HepG2 (cell line): ENCODE data around the gene RPS6KA2.

Experiments
- FOXK1 ChIP-seq: sonication (generic); formaldehyde crosslinking; IDR thresholded peaks from 2 replicates; pipeline ENCODE4 v1.4.0; 2020; ENCODE audit warnings: low read depth, missing genetic modification reagents, borderline replicate concordance
- FOXM1 ChIP-seq: sonication (generic); formaldehyde crosslinking; IDR thresholded peaks from 2 replicates; pipeline ENCODE4 v1.5.0; 2020; ENCODE audit warnings: missing genetic modification reagents
- GATAD2A ChIP-seq: IDR thresholded peaks from 2 replicates; pipeline ENCODE4 v1.6.1; 2016
- NFYC ChIP-seq: IDR thresholded peaks from 2 replicates; pipeline ENCODE4 v1.6.1; 2016; ENCODE audit warnings: missing genetic modification reagents, missing compliant biosample characterization
- PHF8 ChIP-seq: sonication (generic); formaldehyde crosslinking; IDR thresholded peaks from 2 replicates; pipeline ENCODE4 v1.5.0; 2020; ENCODE audit warnings: missing genetic modification reagents
- RFX1 ChIP-seq: fragments of 450-650 bp; IDR thresholded peaks from 2 replicates; pipeline ENCODE4 v1.6.1; 2017
- ZNF34 ChIP-seq: sonication (generic); formaldehyde crosslinking; IDR thresholded peaks from 2 replicates; pipeline ENCODE4 v1.4.0; 2020; ENCODE audit warnings: mild to moderate bottlenecking, missing genetic modification reagents, borderline replicate concordance
- ZNF775 ChIP-seq: sonication (generic); formaldehyde crosslinking; IDR thresholded peaks from 2 replicates; pipeline ENCODE4 v1.4.0; 2020; ENCODE audit warnings: missing genetic modification reagents, mild to moderate bottlenecking, moderate library complexity, borderline replicate concordance
- TF ChIP-seq, protein P1 (sequence below): sonication (generic); formaldehyde crosslinking; IDR thresholded peaks from 2 replicates; pipeline ENCODE4 v1.5.0; 2020; ENCODE audit warnings: mild to moderate bottlenecking, missing genetic modification reagents, moderate library complexity
- TF ChIP-seq, protein P2 (sequence below): sonication (generic); formaldehyde crosslinking; IDR thresholded peaks from 2 replicates; pipeline ENCODE4 v1.8.0; 2022; ENCODE audit warnings: low read depth, missing genetic modification reagents
- TF ChIP-seq, protein P3 (sequence below): sonication (generic); formaldehyde crosslinking; IDR thresholded peaks from 2 replicates; pipeline ENCODE4 v1.4.0; 2020; ENCODE audit warnings: missing genetic modification reagents
- TF ChIP-seq, protein P4 (sequence below): sonication (generic); formaldehyde crosslinking; IDR thresholded peaks from 2 replicates; pipeline ENCODE4 v1.4.0; 2020; ENCODE audit warnings: missing genetic modification reagents
- TF ChIP-seq, protein P5 (sequence below): sonication (generic); formaldehyde crosslinking; IDR thresholded peaks from 2 replicates; pipeline ENCODE4 v1.5.0; 2020; ENCODE audit warnings: mild to moderate bottlenecking, missing genetic modification reagents

DNA sequence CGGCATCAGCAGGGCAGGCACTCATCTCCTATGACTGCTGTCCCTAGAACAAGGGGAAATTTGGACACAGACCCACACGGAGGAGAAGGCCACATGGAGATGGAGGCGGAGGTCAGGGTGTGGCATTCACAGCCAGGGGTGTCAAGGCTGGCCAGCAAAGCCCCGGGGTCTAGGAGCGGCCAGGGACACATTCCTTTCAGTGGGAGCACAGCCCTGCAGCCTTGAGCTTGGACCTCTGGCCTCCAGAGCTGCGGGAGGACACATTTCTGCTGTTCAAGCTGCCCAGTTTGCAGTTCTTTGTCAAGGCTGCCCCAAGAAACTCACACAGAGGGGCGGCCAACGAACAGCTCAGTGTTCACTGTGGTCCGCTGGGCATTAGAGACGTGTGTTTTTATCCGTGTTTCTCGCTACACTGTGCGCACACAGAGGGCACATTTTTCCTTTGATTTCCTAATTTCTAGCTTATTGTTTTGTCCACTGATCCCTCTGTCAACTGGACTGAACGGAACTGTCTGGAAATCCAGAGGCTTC lies 150.9 kb downstream of the RPS6KA2 start:
- TF ChIP-seq, protein P1, sequence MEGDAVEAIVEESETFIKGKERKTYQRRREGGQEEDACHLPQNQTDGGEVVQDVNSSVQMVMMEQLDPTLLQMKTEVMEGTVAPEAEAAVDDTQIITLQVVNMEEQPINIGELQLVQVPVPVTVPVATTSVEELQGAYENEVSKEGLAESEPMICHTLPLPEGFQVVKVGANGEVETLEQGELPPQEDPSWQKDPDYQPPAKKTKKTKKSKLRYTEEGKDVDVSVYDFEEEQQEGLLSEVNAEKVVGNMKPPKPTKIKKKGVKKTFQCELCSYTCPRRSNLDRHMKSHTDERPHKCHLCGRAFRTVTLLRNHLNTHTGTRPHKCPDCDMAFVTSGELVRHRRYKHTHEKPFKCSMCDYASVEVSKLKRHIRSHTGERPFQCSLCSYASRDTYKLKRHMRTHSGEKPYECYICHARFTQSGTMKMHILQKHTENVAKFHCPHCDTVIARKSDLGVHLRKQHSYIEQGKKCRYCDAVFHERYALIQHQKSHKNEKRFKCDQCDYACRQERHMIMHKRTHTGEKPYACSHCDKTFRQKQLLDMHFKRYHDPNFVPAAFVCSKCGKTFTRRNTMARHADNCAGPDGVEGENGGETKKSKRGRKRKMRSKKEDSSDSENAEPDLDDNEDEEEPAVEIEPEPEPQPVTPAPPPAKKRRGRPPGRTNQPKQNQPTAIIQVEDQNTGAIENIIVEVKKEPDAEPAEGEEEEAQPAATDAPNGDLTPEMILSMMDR, result no peak
- TF ChIP-seq ZNF34 (CRISPR knock-in tag), result no peak
- TF ChIP-seq, protein P2, sequence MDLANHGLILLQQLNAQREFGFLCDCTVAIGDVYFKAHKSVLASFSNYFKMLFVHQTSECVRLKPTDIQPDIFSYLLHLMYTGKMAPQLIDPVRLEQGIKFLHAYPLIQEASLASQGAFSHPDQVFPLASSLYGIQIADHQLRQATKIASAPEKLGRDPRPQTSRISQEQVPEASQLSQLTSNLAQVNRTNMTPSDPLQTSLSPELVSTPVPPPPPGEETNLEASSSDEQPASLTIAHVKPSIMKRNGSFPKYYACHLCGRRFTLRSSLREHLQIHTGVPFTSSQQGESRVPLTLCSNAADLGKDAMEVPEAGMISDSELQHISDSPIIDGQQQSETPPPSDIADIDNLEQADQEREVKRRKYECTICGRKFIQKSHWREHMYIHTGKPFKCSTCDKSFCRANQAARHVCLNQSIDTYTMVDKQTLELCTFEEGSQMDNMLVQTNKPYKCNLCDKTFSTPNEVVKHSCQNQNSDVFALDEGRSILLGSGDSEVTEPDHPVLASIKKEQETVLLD (CRISPR knock-in tag), result no peak
- TF ChIP-seq, protein P3, sequence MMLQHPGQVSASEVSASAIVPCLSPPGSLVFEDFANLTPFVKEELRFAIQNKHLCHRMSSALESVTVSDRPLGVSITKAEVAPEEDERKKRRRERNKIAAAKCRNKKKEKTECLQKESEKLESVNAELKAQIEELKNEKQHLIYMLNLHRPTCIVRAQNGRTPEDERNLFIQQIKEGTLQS (CRISPR knock-in tag), result no peak
- no peak for TF ChIP-seq ZNF775
- TF ChIP-seq, protein P4, sequence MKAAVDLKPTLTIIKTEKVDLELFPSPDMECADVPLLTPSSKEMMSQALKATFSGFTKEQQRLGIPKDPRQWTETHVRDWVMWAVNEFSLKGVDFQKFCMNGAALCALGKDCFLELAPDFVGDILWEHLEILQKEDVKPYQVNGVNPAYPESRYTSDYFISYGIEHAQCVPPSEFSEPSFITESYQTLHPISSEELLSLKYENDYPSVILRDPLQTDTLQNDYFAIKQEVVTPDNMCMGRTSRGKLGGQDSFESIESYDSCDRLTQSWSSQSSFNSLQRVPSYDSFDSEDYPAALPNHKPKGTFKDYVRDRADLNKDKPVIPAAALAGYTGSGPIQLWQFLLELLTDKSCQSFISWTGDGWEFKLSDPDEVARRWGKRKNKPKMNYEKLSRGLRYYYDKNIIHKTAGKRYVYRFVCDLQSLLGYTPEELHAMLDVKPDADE, result no peak
- TF ChIP-seq, protein P5, sequence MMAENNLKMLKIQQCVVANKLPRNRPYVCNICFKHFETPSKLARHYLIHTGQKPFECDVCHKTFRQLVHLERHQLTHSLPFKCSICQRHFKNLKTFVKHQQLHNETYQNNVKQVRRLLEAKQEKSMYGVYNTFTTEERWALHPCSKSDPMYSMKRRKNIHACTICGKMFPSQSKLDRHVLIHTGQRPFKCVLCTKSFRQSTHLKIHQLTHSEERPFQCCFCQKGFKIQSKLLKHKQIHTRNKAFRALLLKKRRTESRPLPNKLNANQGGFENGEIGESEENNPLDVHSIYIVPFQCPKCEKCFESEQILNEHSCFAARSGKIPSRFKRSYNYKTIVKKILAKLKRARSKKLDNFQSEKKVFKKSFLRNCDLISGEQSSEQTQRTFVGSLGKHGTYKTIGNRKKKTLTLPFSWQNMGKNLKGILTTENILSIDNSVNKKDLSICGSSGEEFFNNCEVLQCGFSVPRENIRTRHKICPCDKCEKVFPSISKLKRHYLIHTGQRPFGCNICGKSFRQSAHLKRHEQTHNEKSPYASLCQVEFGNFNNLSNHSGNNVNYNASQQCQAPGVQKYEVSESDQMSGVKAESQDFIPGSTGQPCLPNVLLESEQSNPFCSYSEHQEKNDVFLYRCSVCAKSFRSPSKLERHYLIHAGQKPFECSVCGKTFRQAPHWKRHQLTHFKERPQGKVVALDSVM (CRISPR knock-in tag), result no peak
- TF ChIP-seq RFX1, result no peak
- TF ChIP-seq NFYC (CRISPR knock-in tag), result no peak
- no peak for TF ChIP-seq GATAD2A (CRISPR knock-in tag)
- no peak for TF ChIP-seq PHF8
- TF ChIP-seq FOXK1 (CRISPR knock-in tag), result no peak
- TF ChIP-seq FOXM1 (CRISPR knock-in tag), result no peak
